HEK293 (cell line): ENCODE results near the gene CETP.

Source experiments
- CTCF ChIP-seq: fragments of 450-650 bp; formaldehyde crosslinking; IDR thresholded peaks from 2 replicates; pipeline ENCODE4 v1.5.1; 2016; ENCODE audit warnings: missing biosample characterization, missing genetic modification characterization
- REST ChIP-seq: fragments of 450-650 bp; formaldehyde crosslinking; IDR thresholded peaks from 2 replicates; pipeline ENCODE4 v1.5.1; 2016; ENCODE audit warnings: missing biosample characterization, missing genetic modification characterization
- YY1 ChIP-seq: fragments of 450-650 bp; formaldehyde crosslinking; IDR thresholded peaks from 2 replicates; pipeline ENCODE4 v1.5.1; 2018; ENCODE audit warnings: missing biosample characterization, missing genetic modification characterization
- ZBTB1 ChIP-seq: fragments of 450-650 bp; formaldehyde crosslinking; IDR thresholded peaks from 2 replicates; pipeline ENCODE4 v1.5.1; 2016; ENCODE audit warnings: missing biosample characterization, missing genetic modification characterization
- ZBTB20 ChIP-seq: fragments of 450-650 bp; formaldehyde crosslinking; IDR thresholded peaks from 2 replicates; pipeline ENCODE4 v1.5.1; 2016; ENCODE audit warnings: missing biosample characterization, missing genetic modification characterization
- ZNF274 ChIP-seq, 2 experiments: fragments of 200-500 bp in 1 of 2; fragments of 450-650 bp in 1 of 2; sonication (Bioruptor generic) in 1 of 2; formaldehyde crosslinking in 1 of 2; IDR thresholded peaks; 2 replicates each; pipeline versions ENCODE4 v1.5.1 to v1.6.1; 2014 to 2016; ENCODE audit warnings: borderline replicate concordance in 1 of 2, inconsistent platforms in 1 of 2, low read length in 1 of 2, missing biosample characterization in 1 of 2, missing genetic modification characterization in 1 of 2
- ZNF280D ChIP-seq: fragments of 450-650 bp; formaldehyde crosslinking; IDR thresholded peaks from 2 replicates; pipeline ENCODE4 v1.5.1; 2016; ENCODE audit warnings: missing biosample characterization, missing genetic modification characterization

- no peak for TF ChIP-seq ZBTB20 (tag by site-specific recombination)
- no peak for TF ChIP-seq REST (tag by site-specific recombination)
- TF ChIP-seq ZNF280D (tag by site-specific recombination): no peak
- TF ChIP-seq CTCF (tag by site-specific recombination): no peak
- no peak for TF ChIP-seq YY1 (tag by site-specific recombination)
- TF ChIP-seq ZNF274 (IDR thresholded peaks at IDR 0.05; ENCODE audit: low read length): no peak
- TF ChIP-seq ZNF274 (tag by site-specific recombination; IDR thresholded peaks at IDR 0.05; ENCODE audit: borderline replicate concordance): no peak
- no peak for TF ChIP-seq ZBTB1 (tag by site-specific recombination)
These were observed 32.1 kb upstream of the CETP start for GRCh38 chr16:56929639-56930038.
